ENCODE measurements around the gene KLHL2. TPM values are rescaled to one million over a fixed set of nuclear protein-coding genes. Genes with fewer than 3 reads are reported as not detected.
"Not testable (repeated sequence)": the region's sequence is repeated elsewhere in the genome, so short reads cannot be mapped to it uniquely, and the experiment has no call there.

KLHL2 gene
- total RNA-seq, 1 donor from 2014 or later = 22.1 TPM

GRCh38 chr4:165259776-165260175, 52.4 kb downstream of the KLHL2 start:
- H3K27me3 Mint-ChIP-seq; H3K36me3 Mint-ChIP-seq (ENCODE audit: insufficient read depth); H3K4me3 Mint-ChIP-seq (ENCODE audit: low read depth); H3K9me3 Mint-ChIP-seq (ENCODE audit: low read depth); H3K27ac Mint-ChIP-seq; H3K4me1 Mint-ChIP-seq (ENCODE audit: low read depth); DNase-seq (ENCODE audit: low spot score, unreplicated experiment): not testable (repeated sequence)

- H3K27me3 Mint-ChIP-seq; H3K9me3 Mint-ChIP-seq (ENCODE audit: low read depth); H3K4me1 Mint-ChIP-seq (ENCODE audit: low read depth): not testable (repeated sequence)
These were observed 54.9 kb downstream of the KLHL2 start for GRCh38 chr4:165262306-165262705.

GRCh38 chr4:165263466-165263865, 56.1 kb downstream of the KLHL2 start:
- not testable (repeated sequence) for DNase-seq (ENCODE audit: low spot score, unreplicated experiment); H3K27me3 Mint-ChIP-seq
- H3K36me3 Mint-ChIP-seq (ENCODE audit: insufficient read depth) = peaks cover 13% of the 10 kb centered on the region

More at GRCh38 chr4:165262306-165262705, 54.9 kb downstream of the KLHL2 start:
- H3K36me3 Mint-ChIP-seq (ENCODE audit: insufficient read depth); H3K4me3 Mint-ChIP-seq (ENCODE audit: low read depth); H3K27ac Mint-ChIP-seq; DNase-seq (ENCODE audit: low spot score, unreplicated experiment): not testable (repeated sequence)

GRCh38 chr4:165269931-165270330, 62.6 kb downstream of the KLHL2 start:
- H3K27me3 Mint-ChIP-seq; DNase-seq (ENCODE audit: low spot score, unreplicated experiment); H3K4me3 Mint-ChIP-seq (ENCODE audit: low read depth); H3K27ac Mint-ChIP-seq: not testable (repeated sequence)
- H3K4me1 Mint-ChIP-seq (ENCODE audit: low read depth) = peaks cover 14% of the 10 kb centered on the region
- H3K36me3 Mint-ChIP-seq (ENCODE audit: insufficient read depth) = peaks cover 42% of the 10 kb centered on the region
- peaks cover 14% of the 10 kb centered on the region for H3K9me3 Mint-ChIP-seq (ENCODE audit: low read depth)

More at GRCh38 chr4:165263466-165263865, 56.1 kb downstream of the KLHL2 start:
- H3K9me3 Mint-ChIP-seq (ENCODE audit: low read depth); H3K4me1 Mint-ChIP-seq (ENCODE audit: low read depth); H3K4me3 Mint-ChIP-seq (ENCODE audit: low read depth); H3K27ac Mint-ChIP-seq: not testable (repeated sequence)

GRCh38 chr4:165273443-165273842, 66.1 kb downstream of the KLHL2 start:
- peaks cover 38% of the 10 kb centered on the region for H3K36me3 Mint-ChIP-seq (ENCODE audit: insufficient read depth)
- not testable (repeated sequence) for H3K4me1 Mint-ChIP-seq (ENCODE audit: low read depth); H3K27me3 Mint-ChIP-seq; DNase-seq (ENCODE audit: low spot score, unreplicated experiment); H3K27ac Mint-ChIP-seq; H3K4me3 Mint-ChIP-seq (ENCODE audit: low read depth)
- H3K9me3 Mint-ChIP-seq (ENCODE audit: low read depth) = peaks cover 14% of the 10 kb centered on the region

GRCh38 chr4:165275357-165275756, 68.0 kb downstream of the KLHL2 start:
- not testable (repeated sequence) for DNase-seq (ENCODE audit: low spot score, unreplicated experiment); H3K9me3 Mint-ChIP-seq (ENCODE audit: low read depth); H3K4me1 Mint-ChIP-seq (ENCODE audit: low read depth); H3K27me3 Mint-ChIP-seq; H3K4me3 Mint-ChIP-seq (ENCODE audit: low read depth); H3K27ac Mint-ChIP-seq
- H3K36me3 Mint-ChIP-seq (ENCODE audit: insufficient read depth) = peaks cover 34% of the 10 kb centered on the region

- not testable (repeated sequence) for H3K4me3 Mint-ChIP-seq (ENCODE audit: low read depth); H3K27ac Mint-ChIP-seq; H3K4me1 Mint-ChIP-seq (ENCODE audit: low read depth); H3K9me3 Mint-ChIP-seq (ENCODE audit: low read depth); DNase-seq (ENCODE audit: low spot score, unreplicated experiment); H3K27me3 Mint-ChIP-seq
- peaks cover 28% of the 10 kb centered on the region for H3K36me3 Mint-ChIP-seq (ENCODE audit: insufficient read depth)
These were observed 72.2 kb downstream of the KLHL2 start for GRCh38 chr4:165279531-165279930.

- not testable (repeated sequence) for H3K27me3 Mint-ChIP-seq; H3K27ac Mint-ChIP-seq; H3K4me3 Mint-ChIP-seq (ENCODE audit: low read depth); H3K4me1 Mint-ChIP-seq (ENCODE audit: low read depth); DNase-seq (ENCODE audit: low spot score, unreplicated experiment)
- Mint-ChIP-seq H3K36me3 (ENCODE audit: insufficient read depth) (peaks cover 26% of the 10 kb centered on the region), H3K9me3 (ENCODE audit: low read depth) (peaks cover 11% of the 10 kb centered on the region)
These were observed 77.3 kb downstream of the KLHL2 start for GRCh38 chr4:165284697-165285096.

- DNase-seq (ENCODE audit: low spot score, unreplicated experiment); H3K4me1 Mint-ChIP-seq (ENCODE audit: low read depth); H3K4me3 Mint-ChIP-seq (ENCODE audit: low read depth); H3K27ac Mint-ChIP-seq; H3K27me3 Mint-ChIP-seq: not testable (repeated sequence)
- Mint-ChIP-seq H3K9me3 (ENCODE audit: low read depth) (peaks cover 11% of the 10 kb centered on the region), H3K36me3 (ENCODE audit: insufficient read depth) (peaks cover 25% of the 10 kb centered on the region)
These were observed 79.4 kb downstream of the KLHL2 start for GRCh38 chr4:165286619-165287340.

GRCh38 chr4:165288226-165288625, 80.9 kb downstream of the KLHL2 start:
- no peak for DNase-seq (ENCODE audit: low spot score, unreplicated experiment)
- H3K4me1 Mint-ChIP-seq (ENCODE audit: low read depth) = peaks cover 9% of the 10 kb centered on the region
- H3K27ac Mint-ChIP-seq = no peak overlapping the region
- H3K4me3 Mint-ChIP-seq (ENCODE audit: low read depth) = no peak overlapping the region
- H3K36me3 Mint-ChIP-seq (ENCODE audit: insufficient read depth) = peaks cover 15% of the 10 kb centered on the region
- peaks cover 8% of the 10 kb centered on the region for H3K9me3 Mint-ChIP-seq (ENCODE audit: low read depth)
- no peak for TF ChIP-seq CTCF (IDR thresholded peaks at IDR 0.05; ENCODE audit: unreplicated experiment)
- no peaks in the 10 kb centered on the region for H3K27me3 Mint-ChIP-seq
